ENCODE measurements around the gene CLEC4G. TPM values are rescaled to one million over a fixed set of nuclear protein-coding genes. Genes with fewer than 3 reads are reported as not detected.
"Not testable (repeated sequence)": the region's sequence is repeated elsewhere in the genome, so short reads cannot be mapped to it uniquely, and the experiment has no call there.

CLEC4G gene, protein sequence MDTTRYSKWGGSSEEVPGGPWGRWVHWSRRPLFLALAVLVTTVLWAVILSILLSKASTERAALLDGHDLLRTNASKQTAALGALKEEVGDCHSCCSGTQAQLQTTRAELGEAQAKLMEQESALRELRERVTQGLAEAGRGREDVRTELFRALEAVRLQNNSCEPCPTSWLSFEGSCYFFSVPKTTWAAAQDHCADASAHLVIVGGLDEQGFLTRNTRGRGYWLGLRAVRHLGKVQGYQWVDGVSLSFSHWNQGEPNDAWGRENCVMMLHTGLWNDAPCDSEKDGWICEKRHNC
- total RNA-seq, result not detected

DNA sequence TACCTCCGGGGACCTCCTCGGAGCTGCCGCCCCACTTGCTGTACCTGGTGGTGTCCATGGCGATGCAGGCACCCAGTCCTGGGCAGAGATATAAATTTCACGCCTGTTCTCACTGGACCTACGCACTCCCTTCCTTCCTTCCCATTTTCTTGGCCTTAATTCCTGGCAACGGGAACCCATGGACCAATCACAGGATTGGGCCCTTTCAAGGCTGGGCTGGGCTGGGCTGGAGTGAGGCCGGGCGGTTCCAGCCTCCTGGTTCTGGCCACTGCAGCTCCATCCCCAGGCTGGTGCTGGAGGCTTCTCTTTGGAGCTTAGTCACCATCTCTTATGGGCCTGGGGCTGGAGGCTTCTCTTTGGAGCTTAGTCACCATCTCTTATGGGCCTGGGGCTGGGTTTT lies at the start of gene CLEC4G:
TSS of gene CLEC4G (minus strand) at position 66 of the 400 bp plus-strand sequence. CDS start at position 58, 8 bp downstream.
- ATAC-seq, result no peak

DNA sequence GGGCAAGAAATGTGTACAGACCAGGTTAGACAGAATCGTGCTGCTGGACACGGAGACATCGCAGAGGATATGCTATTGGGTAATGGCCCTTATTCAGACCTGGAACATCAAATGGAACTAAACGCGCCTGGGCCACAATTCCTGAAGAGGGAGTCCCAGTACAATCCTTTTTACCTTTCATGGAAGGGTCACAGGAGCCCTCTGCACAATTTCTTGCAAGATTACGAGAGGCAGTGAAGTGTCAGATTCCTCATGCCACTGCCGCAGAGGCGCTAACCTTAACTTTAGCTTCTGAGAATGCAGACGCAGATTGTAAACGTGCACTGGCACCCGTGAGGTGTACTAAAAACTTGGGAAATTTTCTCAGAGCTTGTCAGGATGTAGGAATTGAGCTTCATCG lies 49.2 kb upstream of the CLEC4G start:
- no peak for ATAC-seq

DNA sequence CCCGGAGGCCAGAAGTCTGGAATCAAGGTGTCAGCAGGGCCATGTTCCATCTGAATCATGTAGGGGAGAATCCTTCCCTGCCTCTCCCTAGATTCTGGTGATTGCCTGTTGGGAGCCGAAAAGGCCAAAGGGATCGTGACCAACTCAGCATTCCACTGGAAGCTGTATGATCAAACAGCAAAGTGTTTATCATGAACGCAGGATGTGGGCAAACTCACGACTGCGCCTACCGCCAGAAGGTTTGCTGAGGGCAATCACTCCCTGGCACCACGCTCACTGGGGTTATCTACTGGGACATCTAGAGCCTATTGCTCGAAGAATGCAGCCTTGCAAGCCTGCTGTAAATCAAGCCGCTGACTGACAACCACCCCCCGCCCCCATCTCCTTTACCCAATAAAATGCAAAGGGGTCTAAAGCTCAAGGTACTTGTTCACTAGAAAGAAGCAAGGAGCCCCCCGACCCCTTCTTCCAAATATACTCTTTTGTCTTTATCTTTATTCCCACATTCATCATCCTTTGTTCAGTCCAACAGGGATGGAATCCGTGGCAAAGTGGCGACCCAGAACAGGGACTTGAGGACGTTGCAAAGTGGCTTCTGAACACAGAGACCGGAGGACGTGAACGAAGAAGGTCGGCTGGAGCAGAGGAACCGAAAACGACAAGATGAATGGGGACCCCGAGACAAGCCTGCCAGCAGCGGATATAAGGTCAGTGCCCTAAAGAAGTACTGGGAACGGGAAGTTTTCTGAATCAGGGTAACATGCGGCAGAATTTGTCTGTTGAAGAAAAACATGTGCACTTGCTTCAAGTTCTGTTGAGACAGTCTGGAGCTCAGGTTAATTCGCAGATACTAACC lies 47.9 kb upstream of the CLEC4G start:
- ATAC-seq, result no peak

DNA sequence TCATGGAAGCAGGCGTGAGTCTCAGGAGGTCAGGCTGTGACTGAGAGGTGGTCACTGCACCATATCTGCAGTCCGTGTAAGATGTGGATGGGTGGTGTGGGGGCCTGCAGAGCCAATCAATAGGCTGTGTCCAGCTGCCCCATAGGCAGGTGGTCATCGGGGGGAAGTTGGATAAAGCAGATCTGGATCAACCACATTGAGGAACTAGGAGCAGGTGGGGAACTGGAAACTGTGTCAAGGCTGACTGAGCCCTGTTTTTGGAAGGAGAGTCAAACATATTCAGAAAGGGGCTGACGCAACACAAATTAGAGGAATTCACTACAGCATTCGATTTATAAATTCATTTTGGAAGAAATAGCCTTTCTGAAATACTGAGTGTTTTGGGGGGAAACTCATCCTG lies 46.2 kb upstream of the CLEC4G start:
- no peak for ATAC-seq

DNA sequence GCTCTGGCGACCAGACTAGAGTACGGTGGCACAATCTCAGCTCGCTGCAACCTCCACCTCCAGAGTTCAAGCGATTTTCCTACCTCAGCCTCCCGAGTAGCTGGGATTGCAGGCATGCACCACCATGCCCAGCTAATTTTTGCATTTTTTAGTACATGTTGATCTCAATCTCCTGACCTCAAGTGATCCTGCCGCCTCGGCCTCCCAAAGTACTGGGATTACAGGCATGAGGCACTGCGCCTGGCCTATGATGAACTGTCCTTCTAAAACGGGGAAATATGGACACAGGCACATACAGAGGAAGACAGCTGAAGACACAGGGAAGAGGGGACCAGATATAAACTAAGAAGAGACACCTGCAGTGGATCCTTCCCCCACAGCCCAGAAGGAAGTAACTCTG lies 43.9 kb upstream of the CLEC4G start:
- no peak for ATAC-seq

DNA sequence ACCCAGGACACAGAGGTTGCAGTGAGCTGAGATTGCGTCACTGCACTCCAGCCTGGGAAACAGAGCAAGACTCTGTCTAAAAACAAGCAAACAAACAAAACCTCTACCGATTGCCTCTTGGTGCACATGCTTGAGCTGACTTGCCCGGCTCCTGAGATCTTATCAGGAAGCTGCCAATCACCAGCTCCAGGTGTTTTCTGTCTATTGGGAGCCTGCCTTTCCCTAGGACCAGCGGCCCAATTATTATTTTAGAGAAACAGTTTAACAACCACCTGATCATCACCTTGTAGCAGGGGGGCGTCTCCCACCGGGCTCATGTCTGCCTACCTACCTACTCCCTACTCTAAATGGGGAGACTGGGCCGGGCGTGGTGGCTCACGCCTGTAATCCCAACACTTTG lies 41.9 kb upstream of the CLEC4G start:
- ATAC-seq, result no peak

DNA sequence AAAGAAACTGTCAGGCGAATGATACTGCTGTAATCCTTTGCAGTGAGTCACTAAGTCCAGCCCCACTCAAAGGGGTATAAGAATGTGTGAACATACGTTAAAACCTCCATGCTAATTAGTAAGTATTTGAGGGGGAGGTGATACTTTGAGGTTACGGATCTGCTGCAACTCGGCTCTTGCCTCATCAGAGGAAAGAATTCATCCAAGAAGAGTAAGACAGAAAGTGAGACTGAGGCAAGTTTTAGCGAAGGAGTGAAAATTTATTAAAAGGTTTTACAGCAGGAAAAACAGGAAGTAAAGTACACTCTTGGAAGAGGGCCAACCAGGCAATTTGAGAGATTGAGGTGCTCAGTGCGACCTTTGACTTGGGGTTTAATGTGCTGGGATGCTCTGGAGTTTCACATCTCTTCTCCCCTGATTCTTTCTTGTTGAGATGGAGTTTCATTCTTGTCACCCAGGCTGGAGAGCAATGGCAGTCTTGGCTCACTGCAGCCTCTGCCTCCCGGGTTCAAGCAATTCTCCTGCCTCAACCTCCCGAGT lies 40.9 kb upstream of the CLEC4G start:
- no peak for ATAC-seq

DNA sequence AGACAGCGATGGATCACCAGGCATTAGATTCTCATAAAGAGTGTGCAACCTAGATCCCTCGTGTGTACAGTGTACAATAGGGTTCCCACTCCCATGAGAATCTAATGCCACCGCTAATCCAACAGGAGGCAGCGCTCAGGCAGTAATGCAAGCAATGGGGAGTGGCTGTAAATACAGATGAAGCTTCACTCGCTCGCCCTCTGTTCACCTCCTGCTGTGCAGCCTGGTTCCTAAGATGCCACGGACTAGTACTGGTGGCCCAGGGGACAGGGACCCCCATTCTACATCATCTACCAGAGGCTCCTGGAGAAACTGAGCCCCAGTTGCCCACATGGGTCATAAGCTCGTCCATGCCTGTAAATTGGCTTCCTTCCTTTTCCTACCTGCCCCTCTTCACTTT lies 39.2 kb upstream of the CLEC4G start:
- ATAC-seq, result no peak

DNA sequence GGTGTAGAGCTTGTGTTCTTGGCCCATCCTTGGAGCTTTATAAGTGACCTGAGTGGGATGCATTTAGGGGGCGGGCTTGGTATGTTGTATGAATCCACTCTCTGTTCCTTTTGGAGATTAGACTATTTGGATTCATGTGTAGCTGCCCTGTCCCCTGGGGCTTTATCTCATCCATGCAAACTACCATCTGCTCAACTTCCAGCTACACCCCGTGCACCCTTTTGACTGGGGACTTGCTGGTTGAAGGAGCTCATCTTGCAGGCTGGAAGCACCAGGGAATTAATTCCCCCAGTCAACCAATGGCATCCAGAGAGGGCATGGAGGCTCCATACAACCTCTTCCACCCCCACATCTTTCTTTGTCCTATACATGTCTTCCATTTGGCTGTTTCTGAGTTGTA lies 37.3 kb upstream of the CLEC4G start:
- ATAC-seq, result no peak

DNA sequence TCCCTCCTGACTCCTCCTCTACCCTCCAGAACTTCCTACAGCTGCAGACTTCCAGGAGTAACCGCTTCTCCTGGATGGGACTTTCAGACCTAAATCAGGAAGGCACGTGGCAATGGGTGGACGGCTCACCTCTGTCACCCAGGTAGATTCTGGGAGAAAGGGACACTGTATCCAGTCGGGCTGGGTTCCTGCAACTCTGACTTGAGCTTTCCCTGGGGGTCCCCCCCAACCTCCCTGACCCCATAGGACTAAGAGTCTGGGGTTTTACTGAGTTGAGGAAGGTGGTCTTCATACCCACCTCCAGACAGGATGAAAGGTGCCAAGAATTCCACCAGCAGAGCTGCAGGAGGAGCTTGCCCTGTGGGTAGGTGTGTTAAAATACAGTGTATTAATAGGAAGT lies 35.6 kb upstream of the CLEC4G start:
- no peak for ATAC-seq

DNA sequence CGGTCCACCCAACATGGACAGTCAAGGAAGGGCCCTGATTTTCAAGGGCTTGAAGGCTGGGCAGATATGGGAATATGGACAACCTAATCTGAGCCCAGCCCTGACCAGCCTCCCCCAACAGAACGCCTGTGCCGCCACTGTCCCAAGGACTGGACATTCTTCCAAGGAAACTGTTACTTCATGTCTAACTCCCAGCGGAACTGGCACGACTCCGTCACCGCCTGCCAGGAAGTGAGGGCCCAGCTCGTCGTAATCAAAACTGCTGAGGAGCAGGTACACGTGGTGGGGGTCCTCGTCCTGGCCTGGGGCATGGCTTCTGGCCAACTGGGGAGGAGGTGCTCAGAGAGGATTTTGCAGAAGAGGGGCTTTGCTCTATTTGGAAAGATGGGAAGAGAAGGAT lies 34.6 kb upstream of the CLEC4G start:
- no peak for ATAC-seq

DNA sequence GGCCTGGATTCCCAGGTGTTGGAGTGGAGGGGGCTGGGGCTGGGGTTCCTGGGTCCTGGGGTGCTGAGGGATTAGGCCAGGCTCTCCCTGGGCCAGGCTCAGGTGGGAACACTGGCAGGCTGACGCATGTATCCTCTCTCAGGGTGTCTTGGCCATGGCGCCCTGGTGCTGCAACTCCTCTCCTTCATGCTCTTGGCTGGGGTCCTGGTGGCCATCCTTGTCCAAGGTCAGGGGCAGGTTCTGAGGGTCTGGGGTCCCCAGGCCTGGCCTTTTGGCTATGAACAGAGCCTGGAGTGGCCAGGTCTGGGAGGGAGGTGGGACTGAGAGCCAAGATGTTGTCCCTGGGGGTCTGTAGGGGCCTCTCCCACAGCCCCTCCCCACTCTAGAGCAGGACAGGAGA lies 33.1 kb upstream of the CLEC4G start:
- ATAC-seq, result peak; percentile 23

DNA sequence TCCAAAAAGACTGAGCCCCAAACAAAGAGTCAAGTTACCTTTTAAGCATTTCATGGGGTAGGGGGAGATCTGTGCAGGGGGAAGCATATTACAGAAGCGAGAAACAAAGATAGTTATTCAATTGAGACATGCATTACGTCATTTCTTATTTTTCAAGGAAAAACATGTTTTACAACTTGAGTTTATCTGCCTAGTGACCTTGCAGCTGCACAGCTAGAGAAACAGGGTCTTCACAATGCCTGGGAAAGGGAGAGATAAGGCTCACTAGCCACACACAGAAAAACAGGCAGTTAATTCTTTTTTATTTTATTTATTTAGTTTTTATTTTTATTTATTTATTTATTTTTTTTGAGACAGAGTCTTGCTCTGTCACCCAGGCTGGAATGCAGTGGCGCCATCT lies 32.2 kb upstream of the CLEC4G start:
- not testable (repeated sequence) for ATAC-seq

DNA sequence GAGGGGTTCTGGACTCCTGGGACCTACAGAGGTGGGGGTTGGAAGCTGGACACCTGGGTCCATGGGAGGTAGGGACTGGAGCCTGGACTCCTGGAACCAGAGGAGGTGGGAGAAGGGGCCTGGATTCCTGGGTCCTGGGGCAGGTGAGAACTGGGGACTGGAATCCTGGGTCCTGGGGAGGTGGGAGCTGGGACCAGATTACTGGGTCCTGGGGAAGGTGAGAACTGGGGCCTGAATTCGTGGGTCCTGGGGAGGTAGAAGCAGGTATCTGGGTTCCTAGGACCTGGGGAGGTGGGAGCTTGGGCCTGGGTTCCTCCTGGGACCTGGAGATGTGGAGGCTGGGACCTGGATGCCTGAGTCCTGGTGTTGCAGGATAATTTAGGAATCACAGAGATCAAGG lies 31.8 kb upstream of the CLEC4G start:
- no peak for ATAC-seq

DNA sequence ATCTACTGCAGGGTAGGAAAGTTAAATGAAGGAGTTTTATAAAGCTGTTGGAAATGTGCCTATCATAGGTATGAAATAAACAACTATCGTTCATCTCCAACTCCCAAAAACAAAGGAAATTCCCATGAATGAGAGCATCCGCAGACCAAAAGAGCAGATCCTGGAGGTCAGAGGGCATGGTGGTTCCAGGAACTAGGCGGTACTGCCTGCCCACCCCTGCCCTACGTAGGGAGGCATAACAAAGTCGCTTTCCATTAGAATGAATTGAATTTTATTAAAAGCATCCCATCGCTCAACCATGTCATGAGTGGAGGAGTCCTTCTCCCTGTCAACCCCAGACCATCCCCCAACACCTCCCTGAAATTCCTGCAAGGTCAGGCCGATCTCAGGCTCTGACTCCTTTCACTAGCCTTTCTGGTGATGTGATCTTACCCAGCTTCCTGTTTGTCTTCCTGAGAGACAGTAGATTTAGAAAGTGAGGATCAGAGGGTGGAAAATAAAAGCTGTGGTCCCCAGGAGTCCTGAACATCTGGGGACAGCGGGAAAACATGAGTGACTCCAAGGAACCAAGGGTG lies 30.9 kb upstream of the CLEC4G start, which contains the start of gene CLEC4M:
TSS of gene CLEC4M (plus strand) at position 525 of the 575 bp plus-strand sequence. CDS start at position 549, 24 bp downstream.
- no peak for ATAC-seq

DNA sequence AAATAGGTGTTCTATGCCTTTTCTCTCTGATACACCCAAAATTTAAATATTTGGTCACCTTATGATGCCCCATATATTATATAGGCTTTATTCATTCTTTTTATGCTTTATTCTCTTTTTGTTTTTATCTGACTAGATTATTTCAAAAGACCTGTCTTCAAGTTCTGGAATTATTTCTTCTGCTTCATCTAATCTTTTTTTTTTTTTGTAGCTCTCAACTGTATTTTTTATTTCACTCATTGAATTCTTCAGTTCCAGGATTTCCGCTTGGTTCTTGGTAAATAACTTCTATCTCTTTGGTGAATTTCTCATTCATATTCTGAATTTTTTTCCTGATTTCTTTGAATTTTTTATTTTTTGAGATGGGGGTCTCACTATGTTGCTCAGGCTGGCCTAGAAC lies 27.2 kb upstream of the CLEC4G start:
- ATAC-seq, result no peak

DNA sequence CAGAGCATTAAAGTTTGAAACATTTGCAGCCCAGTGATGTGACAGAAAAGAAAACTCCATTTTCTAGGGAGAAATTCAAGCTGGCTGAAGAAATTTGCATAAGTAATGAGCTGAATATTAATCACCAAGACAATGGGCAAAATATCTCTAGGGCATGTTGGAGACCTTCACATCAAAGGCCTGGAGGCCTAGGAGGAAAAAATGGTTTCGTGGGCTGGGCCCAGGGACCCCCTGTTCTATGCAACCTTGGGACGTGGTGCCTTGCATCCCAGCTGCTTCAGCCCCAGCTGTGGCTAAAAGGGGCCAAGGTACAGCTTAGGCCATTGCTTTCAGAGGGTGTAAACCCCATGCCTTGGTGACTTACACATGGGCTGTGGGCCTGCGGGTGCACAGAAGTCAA lies 25.4 kb upstream of the CLEC4G start:
- no peak for ATAC-seq

DNA sequence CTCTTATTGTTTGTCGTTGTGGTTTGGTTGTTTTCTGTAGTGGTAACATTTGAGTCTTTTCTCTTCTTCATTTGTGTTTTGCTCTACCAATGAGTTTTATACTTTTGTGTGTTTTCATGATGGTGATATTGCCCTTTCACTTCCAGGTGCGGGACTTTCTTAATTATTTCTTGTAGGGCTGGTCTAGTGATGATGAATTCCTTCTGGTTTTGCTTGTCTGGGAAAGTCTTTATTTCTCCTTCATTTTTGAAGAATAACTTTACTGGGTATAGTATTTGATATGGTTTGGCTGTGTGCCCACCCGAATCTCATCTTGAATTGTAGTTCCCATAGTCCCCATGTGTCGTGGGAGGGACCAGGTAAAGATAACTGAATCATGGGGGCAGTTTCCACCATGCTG lies 24.3 kb upstream of the CLEC4G start:
- no peak for ATAC-seq

DNA sequence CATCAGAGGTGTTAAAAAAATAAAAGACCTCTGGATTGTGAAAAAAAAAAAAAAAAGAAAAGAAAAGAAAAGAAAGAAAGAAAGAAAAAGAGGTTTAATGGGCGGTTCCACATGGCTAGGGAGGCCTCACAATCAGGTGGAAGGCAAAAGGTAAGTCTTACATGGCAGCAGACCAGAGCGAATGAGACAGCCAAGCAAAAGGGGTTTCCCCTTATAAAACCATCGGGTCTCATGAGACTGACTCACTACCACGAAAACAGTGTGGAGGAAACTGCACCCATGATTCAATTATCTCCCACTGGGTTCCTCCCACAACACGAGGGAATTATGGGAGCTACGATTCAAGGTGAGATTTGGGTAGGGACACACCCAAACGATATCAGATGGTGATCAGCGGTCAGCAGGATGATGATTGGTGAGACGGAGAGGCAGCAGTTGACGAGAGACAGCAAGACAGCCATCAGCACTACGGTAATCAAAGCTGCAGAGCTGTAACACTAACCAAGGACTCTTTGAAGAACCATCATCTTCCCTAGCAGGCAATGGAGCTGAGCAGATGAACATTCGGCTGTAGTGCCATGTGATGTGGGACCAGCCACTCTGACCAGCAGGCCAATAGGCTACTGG lies 19.4 kb upstream of the CLEC4G start:
- ATAC-seq, result peak; percentile 59

DNA sequence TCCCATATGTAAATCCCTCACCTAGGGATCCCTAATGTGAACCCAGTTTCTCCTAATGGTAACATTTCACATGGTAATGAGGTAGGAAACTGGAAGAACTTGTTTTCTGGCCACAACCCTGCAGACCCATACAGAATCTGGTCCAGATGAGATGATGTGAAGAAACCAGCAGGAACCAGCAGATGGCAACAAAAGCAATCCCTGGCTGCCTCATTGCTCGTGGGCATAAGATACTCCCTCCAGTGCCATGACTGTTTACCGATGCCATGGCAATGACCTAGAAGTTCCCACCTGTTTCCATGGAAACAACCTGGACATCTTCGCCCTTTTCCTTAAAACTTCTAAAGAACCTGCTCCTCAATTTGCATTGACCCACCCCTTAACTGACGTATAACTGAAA lies 16.8 kb upstream of the CLEC4G start:
- no peak for ATAC-seq

DNA sequence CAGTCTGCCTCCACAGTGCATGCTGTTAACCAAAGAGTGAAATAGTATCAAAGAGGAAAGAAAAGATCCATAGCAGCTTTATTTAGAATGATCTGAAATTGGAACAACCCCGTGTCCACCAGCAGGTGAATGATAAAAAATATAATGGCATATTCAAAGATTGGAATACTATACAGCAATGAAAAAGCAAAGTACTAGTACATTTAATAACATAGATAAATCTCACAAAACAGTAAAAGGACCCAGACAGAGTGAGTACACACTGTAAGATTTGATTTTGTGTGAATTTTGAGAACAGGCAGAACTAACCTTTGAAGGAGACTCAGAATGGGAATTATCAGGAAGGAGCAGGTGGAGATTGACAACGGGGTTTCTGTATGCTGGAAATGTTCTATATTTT lies 16.3 kb upstream of the CLEC4G start:
- ATAC-seq, result no peak

DNA sequence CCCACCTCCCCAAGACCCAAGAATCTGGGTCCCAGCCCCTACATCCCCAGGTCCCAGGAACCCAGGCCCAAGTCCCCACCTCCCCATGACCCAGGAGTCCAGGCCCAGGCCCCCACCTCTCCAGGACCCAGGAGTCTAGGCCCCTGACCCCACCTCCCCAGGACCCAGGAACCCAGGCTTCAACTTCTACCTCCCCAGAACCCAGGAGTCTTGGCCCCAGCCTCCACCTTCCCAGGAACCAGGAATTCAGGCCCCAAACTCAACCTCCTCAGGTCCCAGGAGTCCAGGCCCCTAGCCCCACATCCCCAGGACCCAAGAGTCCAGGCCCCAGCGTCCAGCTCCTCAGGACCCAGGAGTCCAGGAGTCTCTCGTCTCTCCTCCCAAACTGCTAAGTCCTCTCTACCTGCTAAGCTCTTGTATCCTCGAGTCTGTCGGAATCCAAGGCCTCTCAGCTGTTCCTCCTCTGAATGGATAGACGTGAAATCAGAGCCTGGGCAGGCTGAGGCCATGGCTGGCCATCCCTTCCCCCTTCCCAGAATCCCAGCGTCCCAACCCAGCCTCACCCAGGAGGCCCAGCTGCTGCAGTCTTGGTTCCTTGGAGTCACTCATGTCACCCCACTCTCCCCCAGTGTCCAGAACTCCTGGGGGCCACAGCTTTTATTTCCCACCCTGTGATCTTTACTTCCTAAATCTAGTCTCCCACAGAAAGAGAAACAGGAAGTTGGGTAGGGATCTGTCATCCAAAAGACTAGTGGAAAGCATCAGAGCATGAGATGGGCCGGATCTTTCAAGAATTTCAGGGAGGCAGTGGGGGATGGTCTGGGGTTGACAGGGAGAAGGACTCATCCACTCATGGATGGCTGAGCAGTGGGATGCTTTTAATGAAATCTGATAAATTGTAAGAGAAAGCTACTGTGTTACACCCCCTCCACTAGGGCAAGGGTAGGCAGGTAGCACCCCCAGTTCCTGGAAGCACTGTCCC lies 15.3 kb upstream of the CLEC4G start, which contains the start of gene CD209:
TSS of gene CD209 (minus strand) at position 632 of the 982 bp plus-strand sequence. CDS start at position 609, 23 bp downstream.
- ATAC-seq, result no peak
